GM12864 (cell line): ENCODE data around the gene PAX2.

Source experiments
- DNase-seq: peaks from one replicate; pipeline ENCODE4 v3.0.0-alpha.2; 2011; ENCODE audit warnings: low read depth
- H3K4me3 ChIP-seq: 2 replicates; pipeline ENCODE4 v1.5.1; 2011; ENCODE audit warnings: mild to moderate bottlenecking, low read depth, low read length, control low read depth
- TF ChIP-seq, protein P1 (sequence below): IDR thresholded peaks from 2 replicates; pipeline ENCODE4 v1.5.1; 2011; ENCODE audit warnings: low read depth, mild to moderate bottlenecking, moderate library complexity, low read length, control low read depth, inconsistent platforms; ENCODE audit errors: missing control alignments

Gene PAX2

DNA sequence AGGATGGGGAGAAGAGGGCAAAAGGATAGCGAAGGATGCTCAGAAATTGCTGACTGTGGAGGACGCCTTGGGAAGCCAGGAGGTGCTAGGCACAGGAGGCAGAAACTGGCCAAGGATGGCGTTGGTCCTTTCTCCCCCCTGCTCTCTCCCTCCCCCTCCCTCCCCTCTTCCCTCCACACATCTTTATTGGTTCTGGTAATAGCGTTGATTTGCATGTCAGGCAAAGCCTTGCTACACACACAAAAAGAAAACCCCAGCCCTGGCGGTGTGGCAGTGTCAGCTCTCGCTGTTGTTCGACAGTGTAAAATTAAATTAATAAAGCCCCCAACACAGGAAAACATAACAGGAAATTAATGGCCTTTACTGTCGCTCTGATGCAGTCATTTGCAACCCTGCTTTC lies 47.2 kb downstream of the PAX2 start:
- DNase-seq: no peak
- no peak overlapping the region for H3K4me3 ChIP-seq
- TF ChIP-seq, protein P1, sequence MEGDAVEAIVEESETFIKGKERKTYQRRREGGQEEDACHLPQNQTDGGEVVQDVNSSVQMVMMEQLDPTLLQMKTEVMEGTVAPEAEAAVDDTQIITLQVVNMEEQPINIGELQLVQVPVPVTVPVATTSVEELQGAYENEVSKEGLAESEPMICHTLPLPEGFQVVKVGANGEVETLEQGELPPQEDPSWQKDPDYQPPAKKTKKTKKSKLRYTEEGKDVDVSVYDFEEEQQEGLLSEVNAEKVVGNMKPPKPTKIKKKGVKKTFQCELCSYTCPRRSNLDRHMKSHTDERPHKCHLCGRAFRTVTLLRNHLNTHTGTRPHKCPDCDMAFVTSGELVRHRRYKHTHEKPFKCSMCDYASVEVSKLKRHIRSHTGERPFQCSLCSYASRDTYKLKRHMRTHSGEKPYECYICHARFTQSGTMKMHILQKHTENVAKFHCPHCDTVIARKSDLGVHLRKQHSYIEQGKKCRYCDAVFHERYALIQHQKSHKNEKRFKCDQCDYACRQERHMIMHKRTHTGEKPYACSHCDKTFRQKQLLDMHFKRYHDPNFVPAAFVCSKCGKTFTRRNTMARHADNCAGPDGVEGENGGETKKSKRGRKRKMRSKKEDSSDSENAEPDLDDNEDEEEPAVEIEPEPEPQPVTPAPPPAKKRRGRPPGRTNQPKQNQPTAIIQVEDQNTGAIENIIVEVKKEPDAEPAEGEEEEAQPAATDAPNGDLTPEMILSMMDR: no peak

DNA sequence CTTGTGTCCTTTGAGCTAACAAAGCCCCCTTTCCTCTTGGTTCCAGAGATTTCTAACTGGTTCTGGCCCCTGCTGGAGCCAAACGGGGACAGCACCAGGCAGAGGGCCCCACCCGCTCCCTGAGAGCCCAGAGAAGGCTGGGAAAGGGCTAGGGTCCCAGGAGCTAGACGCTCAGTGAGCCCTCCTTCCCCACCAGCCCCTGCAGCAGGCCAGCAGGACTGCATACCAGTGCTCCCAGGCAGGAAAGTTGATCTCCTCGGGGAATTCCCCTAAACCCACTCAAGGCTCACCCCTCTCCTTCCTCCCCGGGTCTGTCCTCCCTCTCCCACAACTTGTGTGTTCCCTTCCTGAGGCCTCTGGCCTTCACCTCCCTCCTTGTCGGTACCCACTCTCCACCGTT lies 47.7 kb downstream of the PAX2 start:
- TF ChIP-seq, protein P1: no peak
- DNase-seq: no peak
- H3K4me3 ChIP-seq: no peak overlapping the region

DNA sequence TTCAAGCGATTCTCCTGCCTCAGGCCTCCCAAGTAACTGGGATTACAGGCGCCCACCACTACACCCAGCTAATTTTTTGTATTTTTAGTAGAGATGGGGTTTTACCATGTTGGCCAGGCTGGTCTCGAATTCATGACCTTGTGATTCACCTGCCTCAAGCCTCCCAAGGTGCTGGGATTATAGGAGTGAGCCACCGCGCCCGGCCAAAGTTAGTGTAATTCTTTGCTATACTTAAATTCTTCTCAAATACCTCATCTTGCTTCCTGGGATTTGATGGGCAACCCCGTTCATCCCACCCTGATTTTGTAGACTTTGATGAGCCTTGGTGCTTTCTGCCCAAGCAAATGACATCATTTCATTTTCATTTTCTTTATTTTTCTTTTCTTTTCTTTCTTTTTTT lies 54.5 kb downstream of the PAX2 start:
- H3K4me3 ChIP-seq: no peak overlapping the region
- DNase-seq: no peak
- TF ChIP-seq, protein P1: no peak

DNA sequence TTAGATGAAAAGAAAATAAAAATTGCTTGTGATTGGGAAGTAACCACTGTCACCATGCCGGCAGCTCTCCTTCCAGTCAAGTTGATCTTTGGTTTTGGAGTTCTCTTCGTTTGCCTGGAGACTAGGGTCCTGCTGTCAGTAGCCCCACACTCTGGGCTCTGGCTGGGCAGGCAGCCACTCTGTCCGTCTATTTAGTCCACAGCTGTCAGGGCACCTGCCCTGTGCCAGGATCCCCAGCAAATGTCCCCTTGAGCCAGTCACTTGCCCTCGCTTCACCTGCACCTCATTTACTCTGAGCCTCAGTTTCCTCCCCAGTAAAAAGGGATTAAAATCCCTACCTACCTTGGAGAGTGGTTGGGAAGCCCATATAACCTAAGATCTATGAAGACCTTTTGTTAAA lies 55.5 kb downstream of the PAX2 start:
- no peak for DNase-seq
- TF ChIP-seq, protein P1: no peak
- H3K4me3 ChIP-seq: no peak overlapping the region

DNA sequence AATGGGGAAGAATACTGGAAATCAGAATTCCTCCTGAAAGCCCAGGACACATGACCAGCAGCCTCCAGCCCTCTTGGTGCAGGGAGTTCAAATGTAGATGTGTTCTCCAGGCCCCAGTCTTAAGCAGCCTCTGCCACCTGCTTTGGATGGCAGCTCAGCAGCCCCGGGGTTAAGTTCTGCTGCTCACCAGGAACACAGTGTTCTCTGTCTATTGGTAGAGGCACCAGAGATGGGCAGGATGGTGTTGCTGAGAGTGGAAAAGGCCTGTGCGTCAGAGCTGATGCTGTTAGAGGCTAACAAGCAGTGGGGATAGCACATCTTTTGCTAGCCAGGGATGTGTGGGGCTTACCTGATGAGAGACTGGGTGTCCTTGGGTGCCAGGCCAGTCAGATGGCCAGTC lies 56.8 kb downstream of the PAX2 start:
- DNase-seq: no peak
- TF ChIP-seq, protein P1: no peak
- H3K4me3 ChIP-seq: no peak overlapping the region

DNA sequence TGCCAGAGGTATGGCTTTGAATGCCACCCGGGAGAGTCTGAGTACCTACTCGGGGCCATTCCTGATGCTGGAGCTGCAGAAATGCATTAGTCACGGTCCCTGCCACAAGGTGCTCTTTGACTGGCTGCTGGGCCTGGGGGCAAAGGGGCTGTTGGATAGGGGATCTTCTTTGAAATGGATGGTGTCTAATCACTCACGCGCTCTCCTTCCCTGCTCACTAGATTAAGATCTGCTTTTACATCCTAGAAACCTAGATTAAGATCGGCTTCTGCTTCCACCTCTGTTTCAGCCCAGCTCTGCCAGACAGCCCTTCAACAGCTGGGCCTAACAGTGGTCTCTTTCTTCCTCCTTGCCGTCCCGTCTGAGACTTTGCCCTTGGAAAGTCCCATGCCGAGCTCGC lies 57.2 kb downstream of the PAX2 start:
- TF ChIP-seq, protein P1: no peak
- no peak for DNase-seq
- no peak overlapping the region for H3K4me3 ChIP-seq

DNA sequence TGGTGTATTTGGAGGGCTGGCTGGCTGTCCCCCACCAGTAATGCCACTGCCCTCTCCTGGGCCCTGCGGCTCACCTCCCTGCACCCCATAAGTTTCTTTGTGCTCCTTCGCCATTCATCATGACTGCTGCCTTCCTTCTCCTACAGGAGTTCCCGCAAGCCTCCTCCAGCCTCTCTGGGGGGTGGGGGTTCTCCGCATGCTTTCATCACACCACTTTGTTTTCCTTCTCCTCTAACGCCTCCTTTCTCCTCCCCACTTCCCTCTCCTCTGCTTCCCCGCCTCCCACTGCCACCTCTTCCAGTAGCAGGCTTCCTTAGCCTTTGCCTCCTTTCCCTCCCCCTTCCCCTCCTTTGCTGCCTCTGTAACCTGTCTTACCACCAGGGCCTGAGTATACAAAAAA lies 58.1 kb downstream of the PAX2 start:
- no peak overlapping the region for H3K4me3 ChIP-seq
- DNase-seq: no peak
- TF ChIP-seq, protein P1: no peak
